Gastrocnemius medialis (tissue), 4 donors: ENCODE results near the gene MOGAT2. TPM values are rescaled to one million over a fixed set of nuclear protein-coding genes. Genes with fewer than 3 reads are reported as not detected.

Experiments used
- ATAC-seq, 2 donors: fragments of 150-250 bp; one replicate each; pipeline ENCODE4 v1.9.1; 2016
- DNase-seq, 2 donors: peaks; one replicate each; pipeline ENCODE4 v3.0.0-alpha.2; 2019
- H3K27ac ChIP-seq, 4 donors: fragments of 200-600 bp; sonication (generic); 1 replicate in 1 of 4; 2 replicates in 3 of 4; pipeline ENCODE4 v1.5.1; 2016 to 2018; ENCODE audit warnings: mild to moderate bottlenecking in 2 of 4, moderate library complexity in 1 of 4
- H3K27me3 ChIP-seq, 3 donors: fragments of 200-600 bp; sonication (generic) in 2 of 3; 1 replicate in 1 of 3; 2 replicates in 2 of 3; pipeline versions ENCODE4 v1.5.1 to v1.6.0; 2016 to 2019; ENCODE audit warnings: mild to moderate bottlenecking in 1 of 3, moderate library complexity in 1 of 3
- H3K36me3 ChIP-seq, 2 donors: fragments of 200-600 bp; sonication (generic) in 1 of 2; one replicate each; pipeline ENCODE4 v1.5.1; 2017 to 2018
- H3K4me1 ChIP-seq, 2 donors: fragments of 200-600 bp; sonication (generic) in 1 of 2; one replicate each; pipeline ENCODE4 v1.5.1; 2016 to 2017; ENCODE audit warnings: mild to moderate bottlenecking in 2 of 2
- H3K4me3 ChIP-seq, 4 donors: fragments of 200-600 bp; sonication (generic) in 3 of 4; 1 replicate in 1 of 4; 2 replicates in 3 of 4; pipeline ENCODE4 v1.5.1; 2016 to 2019; ENCODE audit warnings: mild to moderate bottlenecking in 2 of 4
- H3K9me3 ChIP-seq, 3 donors: fragments of 200-600 bp; sonication (generic) in 2 of 3; 1 replicate in 1 of 3; 2 replicates in 2 of 3; pipeline ENCODE4 v1.5.1; 2016 to 2019
- POLR2A ChIP-seq, 2 donors: fragments of 450-650 bp; IDR thresholded peaks; one replicate each; pipeline ENCODE4 v1.6.1; 2017; ENCODE audit warnings: antibody characterized with exemption in 2 of 2, mild to moderate bottlenecking in 2 of 2, moderate library complexity in 2 of 2
- in situ Hi-C, 4 donors: fragments of 200-750 bp; cut with MboI; loops; one replicate each; pipeline versions ENCODE4 v1.15.0 to v1.8.0; 2017; ENCODE audit warnings: low sequenced_read_pairs in 4 of 4
- intact Hi-C: fragments of 100-400 bp; cut with DNase I; formaldehyde crosslinking; loops from one replicate; pipeline ENCODE4 v1.15.1; 2023; ENCODE audit warnings: low total_unique reads
- total RNA-seq, 4 donors: library from RNA; depleted of rRNA; stranded (reverse); fragments of >200 nt; gene quantifications; one replicate each; pipeline versions ENCODE4 v1.1.0 to v1.2.3, GENCODE V29; 2016
- TF ChIP-seq, protein P1 (sequence below), 5 experiments: fragments of 450-650 bp in 3 of 5; fragments of 200-600 bp in 2 of 5; sonication (generic) in 2 of 5; IDR thresholded peaks in 4 of 5; conservative IDR thresholded peaks in 1 of 5; 1 replicate in 4 of 5; 2 replicates in 1 of 5; pipeline ENCODE4 v1.5.1; 2016 to 2019; ENCODE audit warnings: antibody characterized with exemption in 5 of 5, mild to moderate bottlenecking in 3 of 5, moderate library complexity in 3 of 5

Gene MOGAT2
- under 1 TPM in 3 of 4 donors, not detected in 1; 0.10 to 0.66 (median 0.49) TPM for total RNA-seq

GRCh38 chr11:75717608-75718418, at the start of gene MOGAT2:
TSS of gene MOGAT2 (plus strand) at chr11:75717838. CDS start at chr11:75717889, 51 bp downstream.
- H3K27me3 ChIP-seq, result no peaks in the 10 kb centered on the region
- ATAC-seq, result peak in 1 of 2 donors; percentile 57
- intact Hi-C loops, result no loop called here

GRCh38 chr11:75668451-75669297, 49.0 kb upstream of the MOGAT2 start, which contains the start of gene MAP6:
TSS of gene MAP6 (minus strand) at chr11:75669038. CDS start at chr11:75668369, 669 bp downstream.
- peaks cover 3 to 9% of the 10 kb centered on the region in 2 donors for H3K4me1 ChIP-seq
- intact Hi-C loops (no loop called here), in situ Hi-C loops (no loop called here)
- H3K9me3 ChIP-seq, result no peaks in the 10 kb centered on the region
- DNase-seq, result no peak
- no peaks in the 10 kb centered on the region for H3K36me3 ChIP-seq
- no peak within 1 kb of the TSS for H3K27ac ChIP-seq
- H3K27me3 ChIP-seq, result peaks cover 27 to 55% (median 48%) of the 10 kb centered on the region in 3 donors
- H3K4me3 ChIP-seq, result peak within 1 kb of the TSS; percentile 28 to 64 (median 55)
- peak; percentile 12 to 24 for ATAC-seq
- TF ChIP-seq, protein P1, sequence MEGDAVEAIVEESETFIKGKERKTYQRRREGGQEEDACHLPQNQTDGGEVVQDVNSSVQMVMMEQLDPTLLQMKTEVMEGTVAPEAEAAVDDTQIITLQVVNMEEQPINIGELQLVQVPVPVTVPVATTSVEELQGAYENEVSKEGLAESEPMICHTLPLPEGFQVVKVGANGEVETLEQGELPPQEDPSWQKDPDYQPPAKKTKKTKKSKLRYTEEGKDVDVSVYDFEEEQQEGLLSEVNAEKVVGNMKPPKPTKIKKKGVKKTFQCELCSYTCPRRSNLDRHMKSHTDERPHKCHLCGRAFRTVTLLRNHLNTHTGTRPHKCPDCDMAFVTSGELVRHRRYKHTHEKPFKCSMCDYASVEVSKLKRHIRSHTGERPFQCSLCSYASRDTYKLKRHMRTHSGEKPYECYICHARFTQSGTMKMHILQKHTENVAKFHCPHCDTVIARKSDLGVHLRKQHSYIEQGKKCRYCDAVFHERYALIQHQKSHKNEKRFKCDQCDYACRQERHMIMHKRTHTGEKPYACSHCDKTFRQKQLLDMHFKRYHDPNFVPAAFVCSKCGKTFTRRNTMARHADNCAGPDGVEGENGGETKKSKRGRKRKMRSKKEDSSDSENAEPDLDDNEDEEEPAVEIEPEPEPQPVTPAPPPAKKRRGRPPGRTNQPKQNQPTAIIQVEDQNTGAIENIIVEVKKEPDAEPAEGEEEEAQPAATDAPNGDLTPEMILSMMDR (IDR thresholded peaks at IDR 0.05 in 4 of 5, conservative IDR thresholded peaks at IDR 0.05 in 1 of 5), result no peak
- TF ChIP-seq POLR2A (IDR thresholded peaks at IDR 0.05), result no peak

More at GRCh38 chr11:75717608-75718418, at the start of gene MOGAT2:
- Histone ChIP-seq H3K4me3 (no peak within 1 kb of the TSS), H3K27ac (no peak within 1 kb of the TSS), H3K4me1 (peaks cover 0 to 4% of the 10 kb centered on the region in 2 donors), H3K36me3 (no peaks in the 10 kb centered on the region), H3K9me3 (no peaks in the 10 kb centered on the region)
- in situ Hi-C loops, result no loop called here
- no peak for DNase-seq
- TF ChIP-seq, protein P1 (IDR thresholded peaks at IDR 0.05 in 4 of 5, conservative IDR thresholded peaks at IDR 0.05 in 1 of 5), result no peak
- no peak for TF ChIP-seq POLR2A (IDR thresholded peaks at IDR 0.05)

DNA sequence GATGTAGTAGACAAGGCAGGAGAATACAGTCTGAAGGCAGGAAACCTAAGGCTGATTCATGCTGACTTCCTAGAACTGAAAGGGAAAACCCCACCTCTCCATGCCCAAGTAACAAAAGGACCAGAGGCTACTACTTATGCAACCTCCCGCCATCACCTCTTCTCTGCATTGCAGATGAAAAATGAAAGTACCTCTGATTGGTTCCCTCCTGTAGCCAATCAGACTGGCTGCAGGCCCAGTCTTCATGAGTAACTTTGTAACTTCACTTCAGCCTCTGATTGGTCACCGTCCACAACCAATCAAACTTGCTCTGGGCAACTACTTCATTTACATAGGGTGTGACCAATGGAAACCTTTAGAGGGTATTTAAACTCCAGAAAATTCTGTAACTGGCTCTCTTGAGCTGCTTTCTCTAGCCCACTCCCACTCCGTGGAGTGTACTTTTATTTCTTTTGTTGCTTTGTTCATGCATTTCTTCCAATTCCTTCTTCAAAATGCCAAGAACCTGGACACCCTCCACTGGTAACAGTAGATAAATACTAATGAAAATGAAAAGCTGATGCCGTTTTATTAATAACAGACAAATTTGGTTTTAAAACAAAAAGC, 43.6 kb upstream of the MOGAT2 start:
- no peak for DNase-seq
- intact Hi-C loops, result no loop called here
- TF ChIP-seq POLR2A (IDR thresholded peaks at IDR 0.05), result no peak
- TF ChIP-seq, protein P1 (IDR thresholded peaks at IDR 0.05 in 4 of 5, conservative IDR thresholded peaks at IDR 0.05 in 1 of 5), result no peak
- no peak overlapping the region for H3K27ac ChIP-seq
- no peaks in the 10 kb centered on the region for H3K4me1 ChIP-seq
- H3K4me3 ChIP-seq, result no peak overlapping the region
- ATAC-seq, result no peak
- in situ Hi-C loops, result no loop called here
- H3K27me3 ChIP-seq, result peaks cover 18 to 44% (median 33%) of the 10 kb centered on the region in 3 donors
- H3K9me3 ChIP-seq, result no peaks in the 10 kb centered on the region
- no peaks in the 10 kb centered on the region for H3K36me3 ChIP-seq

- intact Hi-C loops (no loop called here), in situ Hi-C loops (no loop called here)
- peaks cover 8 to 32% (median 17%) of the 10 kb centered on the region in 3 donors for H3K27me3 ChIP-seq
- H3K4me3 ChIP-seq, result no peak overlapping the region
- H3K27ac ChIP-seq, result no peak overlapping the region
- H3K4me1 ChIP-seq, result no peaks in the 10 kb centered on the region
- H3K36me3 ChIP-seq, result no peaks in the 10 kb centered on the region
- H3K9me3 ChIP-seq, result no peaks in the 10 kb centered on the region
- DNase-seq (no peak), ATAC-seq (no peak)
- TF ChIP-seq, protein P1 (IDR thresholded peaks at IDR 0.05 in 4 of 5, conservative IDR thresholded peaks at IDR 0.05 in 1 of 5), result no peak
- no peak for TF ChIP-seq POLR2A (IDR thresholded peaks at IDR 0.05)
These were observed 40.4 kb upstream of the MOGAT2 start for GRCh38 chr11:75677275-75677674.
